Heart right ventricle (tissue), 16 donors: ENCODE results near the gene RGS18. TPM values are rescaled to one million over a fixed set of nuclear protein-coding genes. Genes with fewer than 3 reads are reported as not detected.
"Not testable (repeated sequence)": the region's sequence is repeated elsewhere in the genome, so short reads cannot be mapped to it uniquely, and the experiment has no call there.

Experiments
- ATAC-seq, 8 donors: fragments of 200-7000 bp; cut with Tn5 transposase; one replicate each; pipeline ENCODE4 v1.9.1; 2020; ENCODE audit warnings: mild to moderate bottlenecking in 8 of 8, moderate library complexity in 8 of 8, moderate number of reproducible peaks in 1 of 8
- DNase-seq, 2 donors: peaks; one replicate each; pipeline ENCODE4 v3.0.0-alpha.2; 2020
- H3K27ac ChIP-seq, 10 donors: fragments of 200-600 bp; sonication (generic) in 2 of 10; one replicate each; pipeline versions ENCODE4 v1.5.0 to v1.8.0; 2020 to 2022; ENCODE audit warnings: mild to moderate bottlenecking in 3 of 10
- H3K27me3 ChIP-seq, 7 donors: fragments of 200-600 bp; one replicate each; pipeline ENCODE4 v1.8.0; 2021 to 2022; ENCODE audit warnings: mild to moderate bottlenecking in 2 of 7
- H3K36me3 ChIP-seq, 9 donors: fragments of 200-600 bp; sonication (generic) in 1 of 9; one replicate each; pipeline versions ENCODE4 v1.5.0 to v1.8.0; 2020 to 2022; ENCODE audit warnings: mild to moderate bottlenecking in 2 of 9
- H3K4me1 ChIP-seq, 9 donors: fragments of 200-600 bp; sonication (generic) in 1 of 9; one replicate each; pipeline versions ENCODE4 v1.5.0 to v1.8.0; 2020 to 2022; ENCODE audit warnings: mild to moderate bottlenecking in 4 of 9
- H3K4me3 ChIP-seq, 10 donors: fragments of 200-600 bp; sonication (generic) in 2 of 10; one replicate each; pipeline versions ENCODE4 v1.5.0 to v1.8.0; 2020 to 2022; ENCODE audit warnings: mild to moderate bottlenecking in 7 of 10, moderate library complexity in 2 of 10
- H3K9me3 ChIP-seq, 11 donors: fragments of 200-600 bp in 10 of 11; sonication (generic) in 2 of 11; one replicate each; pipeline versions ENCODE4 v1.5.0 to v1.8.0; 2013 to 2022; ENCODE audit warnings: mild to moderate bottlenecking in 2 of 11, control low read depth in 1 of 11, moderate library complexity in 1 of 11
- WGBS, 2 donors: extraction: QIAGEN DNeasy Blood & Tissue Kit; methylation state at CpG; one replicate each; pipeline ENCODE4 v1.1.7; 2013; ENCODE audit warnings: inconsistent platforms in 1 of 2; 5-methylcytosine and 5-hydroxymethylcytosine counted together
- intact Hi-C, 10 donors: fragments of 100-400 bp; cut with DNase I; formaldehyde crosslinking; loops; one replicate each; pipeline versions ENCODE4 v1.11.1 to v1.14.2; 2022
- polyA plus RNA-seq, 2 donors: library from polyadenylated mRNA; stranded (reverse); fragments of 200-250 nt; gene quantifications; one replicate each; pipeline ENCODE4 v1.2.3, GENCODE V29; 2013
- total RNA-seq, 10 donors: library from RNA; stranded (reverse); fragmentation: NEBNext Ultra II Directional in 3 of 10; extraction: Animal tissue kit (Norgen Biotek cat#: 25700) in 3 of 10; gene quantifications; one replicate each; pipeline versions ENCODE4 v1.2.1 to v1.2.4, GENCODE V29; 2021 to 2023
- TF ChIP-seq, protein P1 (sequence below), 9 donors: fragments of 200-600 bp; sonication (generic) in 2 of 9; IDR thresholded peaks; one replicate each; pipeline versions ENCODE4 v1.5.0 to v1.8.0; 2021 to 2022; ENCODE audit warnings: antibody characterized with exemption in 9 of 9, mild to moderate bottlenecking in 5 of 9, moderate library complexity in 1 of 9
- donor health status: Arrhythmogenic right ventricular cardiomyopathy.
- donor health status: ischemic (EF 13 %, LVEDD 7.1; RV severe dilation, severe dysfunction).
- donor health status: healthy with polysubstance abuse.
- donor health status: DM: no; HTN: yes; CAD: no.
- donor health status: DM: no; HTN: no; CAD: no.
- donor health status: ischemic (EF 25% LVEDD 6.9; RV normal size, moderate dysfunction).
- donor health status: ischemic (EF 25% LVEDD 5.7; RV mildly dilated, moderate dysfunction).
- donor health status: healthy.
- donor health status: DM: yes; HTN: yes; CAD: no.
- donor health status: Ischemic cardiomyopathy.
- donor health status: ischemic (EF 35%, LVEDD 5.7; RV mildly dilated, moderate dysfunction).
- donor health status: nonischemic (EF 11% LVEDD 7.7; RV severe dilation, severe dysfunction).
- donor health status: DM: yes; HTN: yes; CAD: no.
- donor health status: PGD.
- donor health status: ischemic (EF 29% LVEDD 5.4; RV normal size, mild dysfunction).
- donor health status: nonischemic (EF 23%, LVEDD 6.1; RV moderate dilation, normal function).

Gene RGS18
- total and polyA plus RNA-seq, 12 donors: 0.34 to 3.6 (median 0.65) TPM

DNA sequence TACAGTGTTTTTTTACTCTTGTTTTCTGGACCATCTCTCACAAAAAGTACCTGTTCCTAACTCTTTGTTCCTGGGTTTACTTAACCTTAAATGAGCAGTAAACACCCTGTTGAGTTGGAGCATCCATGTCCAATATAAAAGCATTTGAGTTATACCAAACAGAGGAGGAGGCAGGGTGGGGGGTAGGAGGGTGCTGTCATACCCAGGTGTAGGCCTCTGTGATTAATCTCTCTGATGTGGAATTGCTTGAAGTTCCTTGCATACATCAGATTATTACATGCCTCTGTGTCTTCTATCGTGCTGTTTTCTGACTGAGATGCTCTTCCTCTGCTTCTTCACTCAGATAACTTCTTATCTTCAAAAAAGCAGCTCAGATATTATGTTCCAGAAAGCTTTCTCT, 28.1 kb upstream of the RGS18 start:
- DNase-seq (no peak), ATAC-seq (no peak)
- TF ChIP-seq, protein P1, sequence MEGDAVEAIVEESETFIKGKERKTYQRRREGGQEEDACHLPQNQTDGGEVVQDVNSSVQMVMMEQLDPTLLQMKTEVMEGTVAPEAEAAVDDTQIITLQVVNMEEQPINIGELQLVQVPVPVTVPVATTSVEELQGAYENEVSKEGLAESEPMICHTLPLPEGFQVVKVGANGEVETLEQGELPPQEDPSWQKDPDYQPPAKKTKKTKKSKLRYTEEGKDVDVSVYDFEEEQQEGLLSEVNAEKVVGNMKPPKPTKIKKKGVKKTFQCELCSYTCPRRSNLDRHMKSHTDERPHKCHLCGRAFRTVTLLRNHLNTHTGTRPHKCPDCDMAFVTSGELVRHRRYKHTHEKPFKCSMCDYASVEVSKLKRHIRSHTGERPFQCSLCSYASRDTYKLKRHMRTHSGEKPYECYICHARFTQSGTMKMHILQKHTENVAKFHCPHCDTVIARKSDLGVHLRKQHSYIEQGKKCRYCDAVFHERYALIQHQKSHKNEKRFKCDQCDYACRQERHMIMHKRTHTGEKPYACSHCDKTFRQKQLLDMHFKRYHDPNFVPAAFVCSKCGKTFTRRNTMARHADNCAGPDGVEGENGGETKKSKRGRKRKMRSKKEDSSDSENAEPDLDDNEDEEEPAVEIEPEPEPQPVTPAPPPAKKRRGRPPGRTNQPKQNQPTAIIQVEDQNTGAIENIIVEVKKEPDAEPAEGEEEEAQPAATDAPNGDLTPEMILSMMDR (IDR thresholded peaks at IDR 0.05): no peak
- intact Hi-C loops: no loop called here
- Histone ChIP-seq H3K36me3 (no peaks in the 10 kb centered on the region), H3K4me3 (no peak overlapping the region), H3K27ac (no peak overlapping the region), H3K9me3 (no peaks in the 10 kb centered on the region), H3K27me3 (no peaks in the 10 kb centered on the region), H3K4me1 (no peaks in the 10 kb centered on the region)
- 46 to 57% methylated on average over 1 of the region's 1 CpG for WGBS, 2 donors

DNA sequence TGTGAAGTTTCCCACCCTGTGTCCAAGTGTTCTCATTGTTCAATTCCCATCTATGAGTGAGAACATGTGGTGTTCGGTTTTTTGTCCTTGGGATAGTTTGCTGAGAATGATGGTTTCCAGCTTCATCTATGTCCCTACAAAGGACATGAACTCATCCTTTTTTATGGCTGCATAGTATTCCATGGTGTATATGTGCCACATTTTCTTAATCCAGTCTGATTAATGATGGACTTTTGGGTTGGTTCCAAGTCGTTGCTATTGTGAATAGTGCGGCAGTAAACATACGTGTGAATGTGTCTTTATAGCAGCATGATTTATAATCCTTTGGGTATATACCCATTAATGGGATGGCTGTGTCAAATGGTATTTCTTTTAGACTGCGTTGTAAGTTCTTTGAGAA, 27.4 kb upstream of the RGS18 start:
- H3K27me3 ChIP-seq, ATAC-seq, H3K4me3 ChIP-seq, H3K9me3 ChIP-seq, DNase-seq, intact Hi-C loops, H3K27ac ChIP-seq, H3K4me1 ChIP-seq, H3K36me3 ChIP-seq: not testable (repeated sequence)
- 92 to 93% methylated on average over 5 of the region's 5 CpGs for WGBS, 2 donors

GRCh38 chr1:192131914-192132313, 26.3 kb upstream of the RGS18 start:
- no peak overlapping the region for H3K27ac ChIP-seq
- H3K36me3 ChIP-seq: no peaks in the 10 kb centered on the region
- intact Hi-C loops: no loop called here
- no peaks in the 10 kb centered on the region for H3K9me3 ChIP-seq
- TF ChIP-seq, protein P1 (IDR thresholded peaks at IDR 0.05): no peak
- no peak overlapping the region for H3K4me3 ChIP-seq
- no peaks in the 10 kb centered on the region for H3K27me3 ChIP-seq
- ATAC-seq (no peak), DNase-seq (no peak)
- no peaks in the 10 kb centered on the region for H3K4me1 ChIP-seq
- 54 to 55% methylated on average over 4 of the region's 4 CpGs for WGBS, 2 donors

- no peak for ATAC-seq
- TF ChIP-seq, protein P1 (IDR thresholded peaks at IDR 0.05): no peak
- H3K36me3 ChIP-seq: no peaks in the 10 kb centered on the region
- no peak for DNase-seq
- no peaks in the 10 kb centered on the region for H3K27me3 ChIP-seq
- 91% methylated on average over 1 of the region's 1 CpG for WGBS, 2 donors
- H3K27ac ChIP-seq: no peak overlapping the region
- no peaks in the 10 kb centered on the region for H3K4me1 ChIP-seq
- no peak overlapping the region for H3K4me3 ChIP-seq
- H3K9me3 ChIP-seq: no peaks in the 10 kb centered on the region
- intact Hi-C loops: no loop called here
These were observed 24.8 kb upstream of the RGS18 start for GRCh38 chr1:192133350-192133926.

DNA sequence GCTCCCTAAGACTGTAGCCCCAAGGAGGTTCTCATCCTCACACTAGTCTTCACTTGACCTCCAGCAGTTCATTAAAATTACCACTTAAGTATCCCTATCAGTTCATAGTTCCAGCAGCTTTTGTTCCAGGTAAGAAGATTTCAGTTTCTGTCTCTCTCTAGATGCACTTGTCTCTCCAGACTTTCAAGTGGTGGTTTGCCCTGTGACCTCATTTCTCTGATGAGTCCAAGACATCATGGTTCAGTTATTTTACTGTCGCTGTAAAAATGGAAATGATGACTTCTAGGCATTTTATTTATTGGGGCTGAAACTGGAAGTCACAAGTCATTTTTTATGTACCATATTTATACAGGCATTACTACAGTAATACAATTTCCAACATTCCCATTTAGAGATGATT, 17.9 kb upstream of the RGS18 start:
- ATAC-seq: no peak
- WGBS, 2 donors: 86 to 94% methylated on average over 1 of the region's 1 CpG

More for the DNA sequence above, 17.9 kb upstream of the RGS18 start:
- Histone ChIP-seq H3K27me3 (no peaks in the 10 kb centered on the region), H3K4me3 (no peak overlapping the region), H3K36me3 (no peaks in the 10 kb centered on the region), H3K9me3 (peaks cover 0 to 5% (median 0%) of the 10 kb centered on the region in 11 donors), H3K4me1 (no peaks in the 10 kb centered on the region), H3K27ac (no peak overlapping the region)
- TF ChIP-seq, protein P1 (IDR thresholded peaks at IDR 0.05): no peak
- intact Hi-C loops: no loop called here
- DNase-seq: no peak
